AG04450 (cell line): ENCODE data around the gene GABBR2. TPM values are rescaled to one million over a fixed set of nuclear protein-coding genes. Genes with fewer than 3 reads are reported as not detected.

Experiments
- CTCF ChIA-PET: fragments of 300-600, 350-600 bp; formaldehyde crosslinking; extraction: SDS; loops from one replicate; lab custom pipeline; 2022; ENCODE audit warnings: antibody characterized with exemption, inconsistent platforms; lab: Charles Lee
- POLR2A ChIA-PET: fragments of 350-600 bp; formaldehyde crosslinking; extraction: SDS; loops from one replicate; lab custom pipeline; 2021; ENCODE audit warnings: antibody characterized with exemption, inconsistent platforms; lab: Yijun Ruan, JAX
- DNase-seq: peaks from one replicate; pipeline ENCODE4 v3.0.0-alpha.2; 2011; ENCODE audit warnings: low read depth, low spot score
- H3K27ac ChIP-seq: one replicate; pipeline ENCODE4 v1.5.1; 2012; ENCODE audit warnings: low read depth, low read length, control low read depth
- H3K27me3 ChIP-seq: one replicate; pipeline ENCODE4 v1.6.0; 2012; ENCODE audit warnings: low read length; ENCODE audit not compliant: control insufficient read depth, insufficient read depth
- H3K4me3 ChIP-seq: 2 replicates; pipeline ENCODE4 v1.5.1; 2011; ENCODE audit warnings: mild to moderate bottlenecking, low read depth, low read length, control low read depth
- H3K9me3 ChIP-seq: 2 replicates; pipeline ENCODE4 v1.5.1; 2012; ENCODE audit warnings: low read length; ENCODE audit not compliant: control insufficient read depth, insufficient read depth
- CTCF ChIP-seq: IDR thresholded peaks from 2 replicates; pipeline ENCODE4 v1.5.1; 2011; ENCODE audit warnings: low read depth, low read length, control low read depth, inconsistent platforms
- polyA plus RNA-seq: library from polyadenylated mRNA; depleted of rRNA; stranded (reverse); fragments of >200 nt; gene quantifications from 2 replicates; pipeline ENCODE4 v1.2.3, GENCODE V29; 2011

Gene GABBR2
- polyA plus RNA-seq, 1 experiment: 2.4 TPM

GRCh38 chr9:98538203-98538602 lies 170.5 kb downstream of the GABBR2 start:
- Histone ChIP-seq H3K27me3 (peaks cover 3% of the 10 kb centered on the region), H3K9me3 (peaks cover 5% of the 10 kb centered on the region), H3K27ac (no peak overlapping the region), H3K4me3 (no peak overlapping the region)
- ChIA-PET POLR2A (interaction anchor here (0.5 kb wide), 1 partner anchor 481 kb away, joined by 8 read pairs; no protein-coding TSS in a partner anchor), CTCF (interaction anchor here (0.9 kb wide), 1 partner anchor 166 kb away, joined by 3 read pairs; no protein-coding TSS in a partner anchor)
- TF ChIP-seq CTCF: no peak
- DNase-seq: no peak

- Histone ChIP-seq H3K4me3 (no peak overlapping the region), H3K27me3 (peaks cover 3% of the 10 kb centered on the region), H3K27ac (no peak overlapping the region), H3K9me3 (peaks cover 5% of the 10 kb centered on the region)
- CTCF ChIA-PET: interaction anchor here (1.0 kb wide), 1 partner anchor 9 kb away, joined by 3 read pairs; no protein-coding TSS in a partner anchor
- POLR2A ChIA-PET: no interaction called here
- no peak for DNase-seq
- TF ChIP-seq CTCF: 0 out of 2 replicates have a peak, but pooled peaks have one; percentile 13
These were observed 172.1 kb downstream of the GABBR2 start for GRCh38 chr9:98536542-98537173.

GRCh38 chr9:98533866-98534265 lies 174.9 kb downstream of the GABBR2 start:
- H3K27ac ChIP-seq: no peak overlapping the region
- DNase-seq: no peak
- POLR2A ChIA-PET: no interaction called here
- H3K4me3 ChIP-seq: no peak overlapping the region
- CTCF ChIA-PET: no interaction called here
- no peak for TF ChIP-seq CTCF
- peaks cover 8% of the 10 kb centered on the region for H3K27me3 ChIP-seq
- H3K9me3 ChIP-seq: peaks cover 5% of the 10 kb centered on the region

GRCh38 chr9:98533132-98533531 lies 175.6 kb downstream of the GABBR2 start:
- DNase-seq: no peak
- TF ChIP-seq CTCF: no peak
- POLR2A ChIA-PET: no interaction called here
- Histone ChIP-seq H3K27ac (no peak overlapping the region), H3K4me3 (no peak overlapping the region), H3K27me3 (peaks cover 8% of the 10 kb centered on the region), H3K9me3 (peaks cover 5% of the 10 kb centered on the region)
- CTCF ChIA-PET: no interaction called here

- CTCF ChIA-PET: no interaction called here
These were observed 176.2 kb downstream of the GABBR2 start for GRCh38 chr9:98532574-98532973.

More at GRCh38 chr9:98532574-98532973, 176.2 kb downstream of the GABBR2 start:
- POLR2A ChIA-PET: no interaction called here
- Histone ChIP-seq H3K4me3 (no peak overlapping the region), H3K9me3 (peaks cover 5% of the 10 kb centered on the region), H3K27ac (no peak overlapping the region), H3K27me3 (peaks cover 8% of the 10 kb centered on the region)
- no peak for TF ChIP-seq CTCF
- DNase-seq: no peak
